GM23338 (cell line): ENCODE data around the gene H19. TPM values are rescaled to one million over a fixed set of nuclear protein-coding genes. Genes with fewer than 3 reads are reported as not detected.

Source experiments
- ATAC-seq: fragments of 200-7000 bp; cut with Tn5 transposase; 3 replicates; pipeline ENCODE4 v1.9.1; 2020
- DNase-seq: peaks from one replicate; pipeline ENCODE4 v3.0.0-alpha.2; 2015; ENCODE audit warnings: low spot score
- H2AFZ ChIP-seq: fragments of 200-600 bp; sonication (generic); 2 replicates; pipeline ENCODE4 v1.8.0; 2016; ENCODE audit warnings: antibody characterized with exemption, mild to moderate bottlenecking, moderate library complexity
- H3F3A ChIP-seq: fragments of 200-600 bp; sonication (generic); replicated peaks from 2 replicates; pipeline ENCODE4 v1.8.0; 2017; ENCODE audit warnings: antibody characterized with exemption, mixed run types, low read depth
- H3K27ac ChIP-seq: fragments of 200-600 bp; sonication (generic); 2 replicates; pipeline ENCODE4 v1.6.1; 2016; ENCODE audit warnings: low read depth
- H3K27me3 ChIP-seq: fragments of 200-600 bp; sonication (generic); 2 replicates; pipeline ENCODE4 v1.8.0; 2016; ENCODE audit warnings: mild to moderate bottlenecking, mixed run types, moderate library complexity; ENCODE audit not compliant: insufficient read depth
- H3K36me3 ChIP-seq: fragments of 200-600 bp; sonication (generic); 2 replicates; pipeline ENCODE4 v1.8.0; 2016; ENCODE audit warnings: mild to moderate bottlenecking; ENCODE audit not compliant: insufficient read depth
- H3K4me1 ChIP-seq: fragments of 200-600 bp; sonication (generic); 2 replicates; pipeline ENCODE4 v1.8.0; 2016; ENCODE audit warnings: mild to moderate bottlenecking, moderate library complexity; ENCODE audit not compliant: insufficient read depth
- H3K4me2 ChIP-seq: fragments of 200-600 bp; sonication (generic); 2 replicates; pipeline ENCODE4 v1.7.1; 2017; ENCODE audit warnings: mixed run types
- H3K4me3 ChIP-seq: fragments of 200-600 bp; sonication (generic); 2 replicates; pipeline ENCODE4 v1.6.1; 2016; ENCODE audit warnings: mixed run types
- H3K79me2 ChIP-seq: fragments of 200-600 bp; sonication (generic); replicated peaks from 2 replicates; pipeline ENCODE4 v1.8.0; 2017; ENCODE audit warnings: mild to moderate bottlenecking; ENCODE audit not compliant: insufficient read depth
- H3K9me2 ChIP-seq: fragments of 200-600 bp; sonication (generic); 2 replicates; pipeline ENCODE4 v1.8.0; 2017; ENCODE audit not compliant: insufficient read depth
- H4K20me1 ChIP-seq: fragments of 200-600 bp; sonication (generic); replicated peaks from 2 replicates; pipeline ENCODE4 v1.8.0; 2017; ENCODE audit warnings: mild to moderate bottlenecking; ENCODE audit not compliant: insufficient read depth
- H3K27ac Mint-ChIP-seq: 2 replicates; pipeline ENCODE4 v1.8.0; 2020; ENCODE audit warnings: inconsistent platforms, mild to moderate bottlenecking, moderate library complexity, mixed read lengths
- H3K27me3 Mint-ChIP-seq: 3 replicates; pipeline ENCODE4 v1.8.0; 2022; ENCODE audit warnings: low read depth, mild to moderate bottlenecking, moderate library complexity, mixed read lengths, inconsistent platforms; ENCODE audit not compliant: insufficient read depth, poor library complexity
- H3K36me3 Mint-ChIP-seq: 3 replicates; pipeline ENCODE4 v1.8.0; 2021; ENCODE audit warnings: low read depth, mild to moderate bottlenecking, inconsistent platforms, moderate library complexity, mixed read lengths
- H3K4me1 Mint-ChIP-seq: 3 replicates; pipeline ENCODE4 v1.8.0; 2020; ENCODE audit warnings: mild to moderate bottlenecking, inconsistent platforms, mixed read lengths
- H3K4me3 Mint-ChIP-seq: 3 replicates; pipeline ENCODE4 v1.8.0; 2021; ENCODE audit warnings: moderate library complexity, mild to moderate bottlenecking, inconsistent platforms, mixed read lengths
- H3K9me3 Mint-ChIP-seq: 3 replicates; pipeline ENCODE4 v1.8.0; 2020; ENCODE audit warnings: moderate library complexity, mild to moderate bottlenecking, inconsistent platforms, mixed read lengths
- CREB1 ChIP-seq: fragments of 250-450 bp; sonication (Bioruptor Pico); IDR thresholded peaks from 2 replicates; pipeline ENCODE4 v1.5.0; 2020; ENCODE audit warnings: low read depth, mild to moderate bottlenecking, moderate library complexity
- ETS1 ChIP-seq: IDR thresholded peaks from 2 replicates; pipeline ENCODE4 v1.6.1; 2016; ENCODE audit warnings: antibody characterized with exemption
- EZH2 ChIP-seq: fragments of 200-600 bp; sonication (generic); IDR thresholded peaks from one replicate; pipeline ENCODE4 v1.8.0; 2017; ENCODE audit warnings: antibody characterized with exemption, mild to moderate bottlenecking, low read depth; ENCODE audit not compliant: unreplicated experiment
- EZH2phosphoT487 ChIP-seq: fragments of 200-600 bp; sonication (generic); IDR thresholded peaks from one replicate; pipeline ENCODE4 v1.8.1; 2018; ENCODE audit warnings: antibody characterized with exemption; ENCODE audit not compliant: unreplicated experiment
- JUNB ChIP-seq: IDR thresholded peaks from one replicate; pipeline ENCODE4 v1.6.1; 2016; ENCODE audit warnings: antibody characterized with exemption; ENCODE audit not compliant: unreplicated experiment
- NANOG ChIP-seq: IDR thresholded peaks from 2 replicates; pipeline ENCODE4 v1.6.1; 2016; ENCODE audit warnings: antibody characterized with exemption, borderline replicate concordance
- POLR2AphosphoS5 ChIP-seq: IDR thresholded peaks from 2 replicates; pipeline ENCODE4 v1.6.1; 2016; ENCODE audit warnings: antibody characterized with exemption, low read depth
- REST ChIP-seq: IDR thresholded peaks from one replicate; pipeline ENCODE4 v1.6.1; 2018; ENCODE audit warnings: antibody characterized with exemption; ENCODE audit not compliant: unreplicated experiment
- ZNF331 ChIP-seq: fragments of 250-450 bp; sonication (Bioruptor Pico); IDR thresholded peaks from 2 replicates; pipeline ENCODE4 v1.5.0; 2020; ENCODE audit warnings: low read depth, mild to moderate bottlenecking, moderate library complexity
- ZNF462 ChIP-seq: fragments of 250-450 bp; sonication (Bioruptor Pico); IDR thresholded peaks from 2 replicates; pipeline ENCODE4 v1.5.0; 2020; ENCODE audit warnings: mild to moderate bottlenecking, moderate library complexity
- polyA plus RNA-seq: library from polyadenylated mRNA; unstranded; fragments of >200 nt; fragmentation: Nextera tagmentation; extraction: Ambion mirVana; gene quantifications from 2 replicates; pipeline ENCODE4 v1.2.1, GENCODE V29; 2016
- total RNA-seq: library from RNA; depleted of rRNA; stranded (reverse); fragments of >200 nt; shearing (Covaris generic); gene quantifications from 2 replicates; pipeline ENCODE4 v1.2.3, GENCODE V29; 2014

Gene H19
- total and polyA plus RNA-seq, 2 experiments from 2014 or later: 0.76 to 0.86 TPM

GRCh38 chr11:1998290-1998689 lies 648 bp upstream of the H19 start:
- H3K4me1 Mint-ChIP-seq: no peaks in the 10 kb centered on the region
- no peak overlapping the region for H3K27ac Mint-ChIP-seq
- TF ChIP-seq EZH2 (no peak), JUNB (no peak), ETS1 (no peak), ZNF331 (CRISPR knock-in tag) (no peak)
- Histone ChIP-seq H3K4me1 (no peaks in the 10 kb centered on the region), H3K27ac (no peak overlapping the region), H3K4me2 (no peak overlapping the region), H3K9me2 (no peaks in the 10 kb centered on the region), H3K27me3 (no peaks in the 10 kb centered on the region), H3F3A (no peaks in the 10 kb centered on the region), H4K20me1 (no peaks in the 10 kb centered on the region), H3K79me2 (no peaks in the 10 kb centered on the region), H3K36me3 (no peaks in the 10 kb centered on the region), H3K4me3 (no peak overlapping the region), H2AFZ (no peak overlapping the region)
- no peaks in the 10 kb centered on the region for H3K27me3 Mint-ChIP-seq
- DNase-seq: no peak
- H3K4me3 Mint-ChIP-seq: no peak overlapping the region
- H3K36me3 Mint-ChIP-seq: no peaks in the 10 kb centered on the region
- H3K9me3 Mint-ChIP-seq: no peaks in the 10 kb centered on the region
- no peak for ATAC-seq

- no peak overlapping the region for H3K27ac ChIP-seq
- no peaks in the 10 kb centered on the region for H4K20me1 ChIP-seq
- H3K4me1 ChIP-seq: no peaks in the 10 kb centered on the region
- no peaks in the 10 kb centered on the region for H3F3A ChIP-seq
- no peak overlapping the region for H3K4me2 ChIP-seq
- H3K79me2 ChIP-seq: no peaks in the 10 kb centered on the region
- H3K4me3 ChIP-seq: no peak overlapping the region
- Mint-ChIP-seq H3K4me1 (no peaks in the 10 kb centered on the region), H3K27me3 (no peaks in the 10 kb centered on the region), H3K9me3 (no peaks in the 10 kb centered on the region), H3K4me3 (no peak overlapping the region), H3K36me3 (no peaks in the 10 kb centered on the region), H3K27ac (no peak overlapping the region)
- no peaks in the 10 kb centered on the region for H3K27me3 ChIP-seq
- no peaks in the 10 kb centered on the region for H3K9me2 ChIP-seq
- ATAC-seq: no peak
- DNase-seq: no peak
- no peak overlapping the region for H2AFZ ChIP-seq
- no peaks in the 10 kb centered on the region for H3K36me3 ChIP-seq
- TF ChIP-seq ETS1: no peak
- TF ChIP-seq POLR2AphosphoS5: no peak
- TF ChIP-seq NANOG: no peak
- TF ChIP-seq EZH2: no peak
- TF ChIP-seq ZNF462 (CRISPR knock-in tag): no peak
- no peak for TF ChIP-seq ZNF331 (CRISPR knock-in tag)
- TF ChIP-seq EZH2phosphoT487: no peak
- no peak for TF ChIP-seq CREB1 (CRISPR knock-in tag)
- TF ChIP-seq REST: no peak
These were observed 3.5 kb downstream of the H19 start for GRCh38 chr11:1994121-1994520.
